ENCODE data around the gene ZC3HAV1L. TPM values are rescaled to one million over a fixed set of nuclear protein-coding genes. Genes with fewer than 3 reads are reported as not detected.

Gene ZC3HAV1L
- polyA plus RNA-seq, 2 of the 4 experiments (the other 2 are of a cell fraction): 8.8 to 15.6 TPM

- TF ChIP-seq EHF (CRISPR knock-in tag; IDR thresholded peaks at IDR 0.05) (no peak), RFX5 (IDR thresholded peaks at IDR 0.05) (no peak), FOSL2 (IDR thresholded peaks at IDR 0.05) (no peak), FOSL2 (CRISPR knock-in tag; IDR thresholded peaks at IDR 0.05) (no peak), CHD4 (IDR thresholded peaks at IDR 0.05; ENCODE audit: borderline replicate concordance) (no peak), HOXA7 (CRISPR knock-in tag; IDR thresholded peaks at IDR 0.05) (no peak), SREBF2 (IDR thresholded peaks at IDR 0.05) (no peak), KDM5A (IDR thresholded peaks at IDR 0.05) (no peak), HOXB5 (CRISPR knock-in tag; IDR thresholded peaks at IDR 0.05) (no peak), BHLHE40 (IDR thresholded peaks at IDR 0.05; ENCODE audit: low read depth, low read length) (no peak)
Measured at GRCh38 chr7:139066315-139066714, 30.5 kb upstream of the ZC3HAV1L start (continued).

- no peak for TF ChIP-seq MAFK (IDR thresholded peaks at IDR 0.05; ENCODE audit: partially characterized antibody)
- no peak for TF ChIP-seq CBX8 (IDR thresholded peaks at IDR 0.05)
- no peak for TF ChIP-seq RARB (CRISPR knock-in tag; IDR thresholded peaks at IDR 0.05)
- TF ChIP-seq, protein P1, sequence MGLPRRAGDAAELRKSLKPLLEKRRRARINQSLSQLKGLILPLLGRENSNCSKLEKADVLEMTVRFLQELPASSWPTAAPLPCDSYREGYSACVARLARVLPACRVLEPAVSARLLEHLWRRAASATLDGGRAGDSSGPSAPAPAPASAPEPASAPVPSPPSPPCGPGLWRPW (IDR thresholded peaks at IDR 0.05): no peak
- no peak for TF ChIP-seq KDM1A (IDR thresholded peaks at IDR 0.05; ENCODE audit: low read depth)
- TF ChIP-seq CBX2 (IDR thresholded peaks at IDR 0.05; ENCODE audit: borderline replicate concordance, low read depth): no peak
- TF ChIP-seq, protein P2, sequence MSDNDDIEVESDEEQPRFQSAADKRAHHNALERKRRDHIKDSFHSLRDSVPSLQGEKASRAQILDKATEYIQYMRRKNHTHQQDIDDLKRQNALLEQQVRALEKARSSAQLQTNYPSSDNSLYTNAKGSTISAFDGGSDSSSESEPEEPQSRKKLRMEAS (IDR thresholded peaks at IDR 0.05): no peak
- no peak for TF ChIP-seq HOXB13 (CRISPR knock-in tag; IDR thresholded peaks at IDR 0.05; ENCODE audit: low read depth)
- TF ChIP-seq RCOR1 (IDR thresholded peaks at IDR 0.05; ENCODE audit: low read depth, low read length): no peak
- no peak for TF ChIP-seq NFE2L2 (conservative IDR thresholded peaks at IDR 0.05; ENCODE audit: low read length)
- TF ChIP-seq HOXB5 (CRISPR knock-in tag; IDR thresholded peaks at IDR 0.05): no peak
- Histone ChIP-seq H3K9me3 (no peaks in the 10 kb centered on the region), H3K4me1 (no peaks in the 10 kb centered on the region), H3K4me3 (no peak overlapping the region), H3K27ac (no peak overlapping the region), H3K4me2 (no peak overlapping the region)
- FAIRE-seq (no peak), ATAC-seq (no peak), DNase-seq (ENCODE audit: low read depth in 1 of 2, low spot score in 1 of 2) (no peak)
- POLR2A ChIA-PET: no interaction called here
- CTCF ChIA-PET: interaction anchor here (0.6 to 6.7 kb wide), 6 partner anchors 10 to 1422 kb away, joined by 3 to 58 read pairs (median 6); no protein-coding TSS in a partner anchor
- 93% methylated on average over 11 of the region's 11 CpGs for WGBS (ENCODE audit: missing lambda C conversion rate)
Measured at GRCh38 chr7:139065323-139065722, 29.5 kb upstream of the ZC3HAV1L start.

GRCh38 chr7:139061416-139061815 lies 25.6 kb upstream of the ZC3HAV1L start:
- no peak for ATAC-seq
- ChIA-PET POLR2A (no interaction called here), CTCF (interaction anchor here (1.3 to 6.7 kb wide), 2 partner anchors 14 to 175 kb away, joined by 5 to 58 read pairs; no protein-coding TSS in a partner anchor)
- WGBS (ENCODE audit: missing lambda C conversion rate): 82% methylated on average over 5 of the region's 5 CpGs
- no peaks in the 10 kb centered on the region for H3K9me3 ChIP-seq
- no peak for FAIRE-seq
- no peak overlapping the region for H3K4me3 ChIP-seq
- H3K4me1 ChIP-seq: no peaks in the 10 kb centered on the region
- H3K27ac ChIP-seq: no peak overlapping the region
- DNase-seq (ENCODE audit: low read depth in 1 of 2, low spot score in 1 of 2): no peak
- TF ChIP-seq, protein P1 (IDR thresholded peaks at IDR 0.05): no peak
- TF ChIP-seq POLR2AphosphoS2 (conservative IDR thresholded peaks at IDR 0.05; ENCODE audit: low read length) (no peak), RNF2 (IDR thresholded peaks at IDR 0.05; ENCODE audit: borderline replicate concordance, low read depth) (no peak), BHLHE40 (IDR thresholded peaks at IDR 0.05; ENCODE audit: low read depth, low read length) (no peak), RFX5 (IDR thresholded peaks at IDR 0.05) (no peak), CBX8 (IDR thresholded peaks at IDR 0.05) (no peak), CEBPB (IDR thresholded peaks at IDR 0.05) (no peak), PHF8 (IDR thresholded peaks at IDR 0.05; ENCODE audit: borderline replicate concordance, low read depth) (no peak), EHF (CRISPR knock-in tag; IDR thresholded peaks at IDR 0.05) (no peak), ESRRA (IDR thresholded peaks at IDR 0.05; ENCODE audit: borderline replicate concordance, low read length) (no peak), RCOR1 (IDR thresholded peaks at IDR 0.05; ENCODE audit: low read depth, low read length) (no peak), TP53 (CRISPR knock-in tag; IDR thresholded peaks at IDR 0.05) (no peak), MAZ (IDR thresholded peaks at IDR 0.05; ENCODE audit: borderline replicate concordance, low read depth, low read length) (no peak), CHD4 (IDR thresholded peaks at IDR 0.05; ENCODE audit: borderline replicate concordance) (no peak)
- TF ChIP-seq, protein P3, sequence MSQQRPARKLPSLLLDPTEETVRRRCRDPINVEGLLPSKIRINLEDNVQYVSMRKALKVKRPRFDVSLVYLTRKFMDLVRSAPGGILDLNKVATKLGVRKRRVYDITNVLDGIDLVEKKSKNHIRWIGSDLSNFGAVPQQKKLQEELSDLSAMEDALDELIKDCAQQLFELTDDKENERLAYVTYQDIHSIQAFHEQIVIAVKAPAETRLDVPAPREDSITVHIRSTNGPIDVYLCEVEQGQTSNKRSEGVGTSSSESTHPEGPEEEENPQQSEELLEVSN (IDR thresholded peaks at IDR 0.05; ENCODE audit: borderline replicate concordance, low read depth): no peak
- H3K4me2 ChIP-seq: no peak overlapping the region
